Measurements from ENCODE around the gene SLC39A12. TPM values are rescaled to one million over a fixed set of nuclear protein-coding genes. Genes with fewer than 3 reads are reported as not detected.

The SLC39A12 gene
- total and polyA plus RNA-seq, 2 of the 4 experiments (the other 2 are of a cell fraction) = not detected

- POLR2A ChIA-PET (ENCODE audit: unreplicated experiment) = no interaction called here
These were observed 104.9 kb downstream of the SLC39A12 start for GRCh38 chr10:18056583-18056982.

More at GRCh38 chr10:18056583-18056982, 104.9 kb downstream of the SLC39A12 start:
- Histone ChIP-seq H3K27me3 (ENCODE audit: control insufficient read depth, insufficient read depth, low read length) (no peaks in the 10 kb centered on the region; the same call in 1 of the 2 replicates), H2BK15ac (ENCODE audit: low read depth, low read length) (no peak overlapping the region), H4K20me1 (ENCODE audit: insufficient read depth, low read length) (no peaks in the 10 kb centered on the region), H3K23ac (ENCODE audit: low read depth, low read length) (no peak overlapping the region), H3K4ac (ENCODE audit: low read depth, low read length) (no peak overlapping the region), H3K4me1 (ENCODE audit: control insufficient read depth, insufficient read depth, low read length) (peaks cover 4% of the 10 kb centered on the region; the same call in 1 of the 2 replicates), H2AK5ac (ENCODE audit: low read depth, low read length) (no peak overlapping the region), H3K9me1 (ENCODE audit: insufficient read depth, low read length) (no peaks in the 10 kb centered on the region), H2AK9ac (replicated peaks; ENCODE audit: low read depth, low read length, poor library complexity) (no peak overlapping the region), H2BK5ac (ENCODE audit: low read depth, low read length, poor library complexity, severe bottlenecking) (no peak overlapping the region), H3K18ac (ENCODE audit: low read depth, low read length) (no peak overlapping the region), H4K8ac (ENCODE audit: low read depth in 2 of 2, low read length in 2 of 2) (no peak overlapping the region), H3K56ac (ENCODE audit: extremely low read depth, insufficient read depth, low read length) (no peak overlapping the region), H3K36me3 (ENCODE audit: control insufficient read depth, insufficient read depth, low read length) (no peaks in the 10 kb centered on the region), H4K91ac (ENCODE audit: insufficient read depth, low read depth, low read length) (no peak overlapping the region), H2BK120ac (ENCODE audit: low read depth, low read length) (no peak overlapping the region), H2BK20ac (ENCODE audit: low read depth, low read length) (no peak overlapping the region), H3K9me3 (ENCODE audit: control insufficient read depth, insufficient read depth, low read length) (peaks cover 4% of the 10 kb centered on the region; the same call in 1 of the 2 replicates), H3K4me2 (ENCODE audit: low read depth, low read length) (no peak overlapping the region), H3K9ac (ENCODE audit: low read depth, low read length) (no peak overlapping the region), H2AFZ (replicated peaks; ENCODE audit: low read length, poor library complexity) (no peak overlapping the region), H3K27ac (ENCODE audit: insufficient read depth, low read length) (no peak overlapping the region), H3K14ac (replicated peaks; ENCODE audit: low read depth, low read length) (no peak overlapping the region), H3K4me3 (ENCODE audit: insufficient read depth, low read depth, low read length) (no peak overlapping the region), H3K79me1 (ENCODE audit: low read depth in 1 of 2, low read length in 2 of 2) (no peaks in the 10 kb centered on the region), H4K5ac (ENCODE audit: low read depth, low read length) (no peak overlapping the region)
- no peak for ATAC-seq (ENCODE audit: low read depth)
- in situ Hi-C loops (cut with MboI; ENCODE audit: low sequenced_read_pairs) (no loop called here), dilution Hi-C loops (cut with HindIII; ENCODE audit: low sequenced_read_pairs, unreplicated experiment) (no loop called here), intact Hi-C loops (cut with micrococcal nuclease) (no loop called here)
- WGBS, 2 experiments (ENCODE audit: extremely low coverage in 2 of 2, insufficient read length in 1 of 2) = no CpG with 5 or more reads among the region's 1 CpG
- no TSS peak for BruUV-seq (replicated peaks)
- TF ChIP-seq FOS (IDR thresholded peaks at IDR 0.05; ENCODE audit: low read depth, low read length) (no peak), RCOR1 (IDR thresholded peaks at IDR 0.05; ENCODE audit: insufficient replicate concordance, low read length) (no peak), USF2 (IDR thresholded peaks at IDR 0.05; ENCODE audit: low read depth, low read length) (no peak), CEBPB (IDR thresholded peaks at IDR 0.05; ENCODE audit: low read depth, low read length) (no peak), MXI1 (IDR thresholded peaks at IDR 0.05; ENCODE audit: borderline replicate concordance, low read depth, low read length) (no peak), NFE2L2 (IDR thresholded peaks at IDR 0.05; ENCODE audit: low read depth, low read length) (no peak), MAFK (IDR thresholded peaks at IDR 0.05; ENCODE audit: low read depth, low read length) (no peak)
- DNase-seq = no peak
- CTCF ChIA-PET = no interaction called here
